GM12873 (cell line): Measurements from ENCODE around the gene EIPR1.

Source experiments
- CTCF ChIP-seq: IDR thresholded peaks from 2 replicates; pipeline ENCODE4 v1.5.1; 2012; ENCODE audit warnings: low read depth, mild to moderate bottlenecking, moderate library complexity, low read length, control low read depth; ENCODE audit not compliant: insufficient read depth; ENCODE audit errors: missing control alignments

Gene EIPR1

GRCh38 chr2:3289971-3290370 lies 87.6 kb downstream of the EIPR1 start:
- TF ChIP-seq CTCF, result no peak

- no peak for TF ChIP-seq CTCF
Observed at GRCh38 chr2:3289526-3289925, 88.1 kb downstream of the EIPR1 start.

GRCh38 chr2:3289171-3289515 lies 88.5 kb downstream of the EIPR1 start:
- TF ChIP-seq CTCF, result no peak

GRCh38 chr2:3288470-3289170 lies 89.0 kb downstream of the EIPR1 start:
- TF ChIP-seq CTCF, result no peak

GRCh38 chr2:3287896-3288295 lies 89.7 kb downstream of the EIPR1 start:
- TF ChIP-seq CTCF, result no peak

GRCh38 chr2:3285901-3286645 lies 91.5 kb downstream of the EIPR1 start:
- no peak for TF ChIP-seq CTCF

GRCh38 chr2:3284657-3285630 lies 92.7 kb downstream of the EIPR1 start:
- no peak for TF ChIP-seq CTCF
